Measurements from ENCODE around the gene CHRD. TPM values are rescaled to one million over a fixed set of nuclear protein-coding genes. Genes with fewer than 3 reads are reported as not detected.

The CHRD gene
- total RNA-seq, 4 donors from 2014 or later: 12.3 to 17.6 (median 16.8) TPM

- Histone ChIP-seq H3K9me3 (no peaks in the 10 kb centered on the region), H3K27me3 (no peaks in the 10 kb centered on the region), H3K36me3 (peaks cover 34 to 58% (median 57%) of the 10 kb centered on the region in 4 donors), H3K4me1 (peaks cover 39 to 61% (median 53%) of the 10 kb centered on the region in 4 donors), H3K27ac (replicated peaks in 1 of 4) (peak overlapping the region; percentile 98 to 99 (median 99)), H3K4me3 (no peak overlapping the region)
- no CpG with 5 or more reads among the region's 15 CpGs for WGBS
- TF ChIP-seq CTCF (IDR thresholded peaks at IDR 0.05): no peak
- TF ChIP-seq POLR2A (IDR thresholded peaks at IDR 0.05; ENCODE audit: low read depth): no peak
- no peak for TF ChIP-seq POLR2AphosphoS5 (IDR thresholded peaks at IDR 0.05)
- no peak for TF ChIP-seq EP300 (IDR thresholded peaks at IDR 0.05)
- no peak for DNase-seq (ENCODE audit: extremely low spot score)
- intact Hi-C loops (cut with DNase I): no loop called here
Measured at GRCh38 chr3:184334470-184335158, 45.2 kb upstream of the CHRD start.

GRCh38 chr3:184335291-184335660 lies 44.6 kb upstream of the CHRD start:
- H3K4me1 ChIP-seq: peaks cover 43 to 67% (median 58%) of the 10 kb centered on the region in 4 donors
- peak overlapping the region; percentile 98 to 99 (median 99) for H3K27ac ChIP-seq (replicated peaks in 1 of 4)
- H3K27me3 ChIP-seq: no peaks in the 10 kb centered on the region
- TF ChIP-seq POLR2A (IDR thresholded peaks at IDR 0.05; ENCODE audit: low read depth) (no peak), EP300 (IDR thresholded peaks at IDR 0.05) (no peak), CTCF (IDR thresholded peaks at IDR 0.05) (no peak), POLR2AphosphoS5 (IDR thresholded peaks at IDR 0.05) (no peak)
- peak overlapping the region; percentile 84 to 97 (median 90) for H3K4me3 ChIP-seq
- peaks cover 33 to 52% (median 50%) of the 10 kb centered on the region in 4 donors for H3K36me3 ChIP-seq
- no peak for DNase-seq (ENCODE audit: extremely low spot score)
- WGBS: 35% methylated on average over 4 of the region's 4 CpGs
- H3K9me3 ChIP-seq: no peaks in the 10 kb centered on the region
- intact Hi-C loops (cut with DNase I): no loop called here

GRCh38 chr3:184335661-184336546 lies 44.0 kb upstream of the CHRD start:
- Histone ChIP-seq H3K4me1 (peaks cover 43 to 69% (median 61%) of the 10 kb centered on the region in 4 donors), H3K4me3 (peak overlapping the region; percentile 84 to 97 (median 90)), H3K9me3 (no peaks in the 10 kb centered on the region), H3K27ac (replicated peaks in 1 of 4) (peak overlapping the region; percentile 98 to 99 (median 99)), H3K27me3 (no peaks in the 10 kb centered on the region), H3K36me3 (peaks cover 30 to 49% (median 44%) of the 10 kb centered on the region in 4 donors)
- intact Hi-C loops (cut with DNase I): no loop called here
- 1% methylated on average over 12 of the region's 77 CpGs for WGBS
- peak; percentile 95 for DNase-seq (ENCODE audit: extremely low spot score)
- TF ChIP-seq POLR2AphosphoS5 (IDR thresholded peaks at IDR 0.05) (peak; percentile 97 to 99), EP300 (IDR thresholded peaks at IDR 0.05) (no peak), POLR2A (IDR thresholded peaks at IDR 0.05; ENCODE audit: low read depth) (peak; percentile 81), CTCF (IDR thresholded peaks at IDR 0.05) (no peak)

- no peak for DNase-seq (ENCODE audit: extremely low spot score)
Measured at GRCh38 chr3:184336547-184337398, 43.1 kb upstream of the CHRD start.

More at GRCh38 chr3:184336547-184337398, 43.1 kb upstream of the CHRD start:
- intact Hi-C loops (cut with DNase I): no loop called here
- 13% methylated on average over 11 of the region's 17 CpGs for WGBS
- TF ChIP-seq CTCF (IDR thresholded peaks at IDR 0.05): no peak
- TF ChIP-seq POLR2AphosphoS5 (IDR thresholded peaks at IDR 0.05): peak; percentile 73 to 82
- Histone ChIP-seq H3K36me3 (peaks cover 25 to 49% (median 43%) of the 10 kb centered on the region in 4 donors), H3K4me1 (peaks cover 42 to 70% (median 57%) of the 10 kb centered on the region in 4 donors), H3K4me3 (peak overlapping the region; percentile 84 to 97 (median 90)), H3K9me3 (no peaks in the 10 kb centered on the region), H3K27me3 (no peaks in the 10 kb centered on the region), H3K27ac (replicated peaks in 1 of 4) (peak overlapping the region; percentile 98 to 99 (median 99))

Data from esophagus muscularis mucosa (tissue), 4 donors.